Spleen (tissue), 7 donors: ENCODE results near the gene TMEM220.

ENCODE experiments used
- CTCF ChIP-seq, 11 experiments: fragments of 200-600 bp in 7 of 11; fragments of 450-650 bp in 4 of 11; sonication (generic) in 4 of 11; IDR thresholded peaks in 8 of 11; conservative IDR thresholded peaks in 3 of 11; 1 replicate in 7 of 11; 2 replicates in 4 of 11; pipeline versions ENCODE4 v1.4.0 to v1.8.0; 2016 to 2021; ENCODE audit warnings: antibody characterized with exemption in 11 of 11, inconsistent platforms in 4 of 11, mild to moderate bottlenecking in 1 of 11
- POLR2AphosphoS5 ChIP-seq, 3 donors: sonication (generic); formaldehyde crosslinking; IDR thresholded peaks; one replicate each; pipeline ENCODE4 v1.5.1; 2017; ENCODE audit warnings: antibody characterized with exemption in 3 of 3
- donor health status: DM: no; HTN: no; CAD: no; lungs with moderate emphysema.
- donor health status: DM: no; HTN: no; CAD: no.
- donor health status: DM: no; HTN: no; CAD: no.

GRCh38 chr17:10773391-10773790 is 43.6 kb upstream of the TMEM220 start:
- TF ChIP-seq CTCF (IDR thresholded peaks at IDR 0.05 in 8 of 11, conservative IDR thresholded peaks at IDR 0.05 in 3 of 11) (no peak), POLR2AphosphoS5 (IDR thresholded peaks at IDR 0.05) (no peak)
